K562 (cell line): Measurements from ENCODE around the gene SYT7. TPM values are rescaled to one million over a fixed set of nuclear protein-coding genes. Genes with fewer than 3 reads are reported as not detected.

Source experiments
- ATAC-seq: fragments of 200-7000 bp; cut with Tn5 transposase; 3 replicates; pipeline ENCODE4 v1.9.1; 2020; ENCODE audit warnings: moderate library complexity
- BruUV-seq: library from RNA; stranded (reverse); fragments of 400-500 nt; replicated peaks from 2 replicates; lab custom pipeline; 2021; lab: Mats Ljungman, UMichigan
- CTCF ChIA-PET: fragments of 300-600 bp; formaldehyde crosslinking; extraction: SDS; loops from one replicate; lab custom pipeline; 2021; ENCODE audit warnings: low intra/inter-chr PET ratio; lab: Yijun Ruan, JAX
- POLR2A ChIA-PET: fragments of 300-600, 350-650 bp; sonication (Branson Sonifier 250); formaldehyde crosslinking; extraction: SDS; loops from one replicate; lab custom pipeline; 2021; ENCODE audit warnings: antibody characterized with exemption, inconsistent platforms; lab: Yijun Ruan, JAX
- DNase-seq, 4 experiments: peaks; one replicate each; pipeline versions ENCODE4 v3.0.0 to v3.0.0-alpha.2; 2011 to 2018; ENCODE audit warnings: low spot score in 3 of 4, mixed read lengths in 3 of 4; ENCODE audit errors: extremely low read depth in 1 of 4
- FAIRE-seq: peaks from 2 replicates; lab custom pipeline; 2011; peaks lifted over from hg19 to GRCh38; lab: Jason Lieb, UNC
- H2AFZ ChIP-seq: 2 replicates; pipeline ENCODE4 v1.6.0; 2011; ENCODE audit warnings: low read depth, low read length, control low read depth, inconsistent platforms
- H3K27ac ChIP-seq: fragments of 200-600 bp; 3 replicates; pipeline ENCODE4 v1.8.0; 2011; ENCODE audit warnings: low read depth, mild to moderate bottlenecking, control low read depth, inconsistent platforms, low read length, moderate library complexity, mixed read lengths; ENCODE audit errors: extremely low read depth
- H3K27me3 ChIP-seq, 2 experiments: fragments of 300-600 bp in 1 of 2; 2 replicates in 1 of 2; 3 replicates in 1 of 2; pipeline versions ENCODE4 v1.6.0 to v1.8.0; 2011; ENCODE audit warnings: inconsistent platforms in 2 of 2, low read length in 2 of 2, mild to moderate bottlenecking in 1 of 2, mixed read lengths in 1 of 2, moderate library complexity in 1 of 2; ENCODE audit not compliant: control insufficient read depth in 2 of 2, insufficient read depth in 2 of 2
- H3K36me3 ChIP-seq: fragments of 300-600 bp; 3 replicates; pipeline ENCODE4 v1.8.0; 2011; ENCODE audit warnings: mild to moderate bottlenecking, low read length, inconsistent platforms; ENCODE audit not compliant: control insufficient read depth, insufficient read depth
- H3K4me1 ChIP-seq, 2 experiments: fragments of 200-600 bp in 1 of 2; replicated peaks in 1 of 2; 2 replicates in 1 of 2; 3 replicates in 1 of 2; pipeline versions ENCODE4 v1.5.1 to v1.8.0; 2011; ENCODE audit warnings: inconsistent platforms in 2 of 2, low read length in 2 of 2, mild to moderate bottlenecking in 1 of 2, mixed read lengths in 1 of 2, moderate library complexity in 1 of 2; ENCODE audit not compliant: control insufficient read depth in 2 of 2, insufficient read depth in 2 of 2
- H3K4me2 ChIP-seq: 2 replicates; pipeline ENCODE4 v1.6.1; 2011; ENCODE audit warnings: low read length, control low read depth, inconsistent platforms, mixed read lengths; ENCODE audit not compliant: insufficient read depth
- H3K4me3 ChIP-seq: fragments of 200-600 bp; sonication (generic), shearing (Covaris generic); 2 replicates; pipeline ENCODE4 v1.5.1; 2016; ENCODE audit warnings: control low read depth, inconsistent platforms
- H3K79me2 ChIP-seq: fragments of 200-600 bp; 3 replicates; pipeline ENCODE4 v1.8.0; 2011; ENCODE audit warnings: low read length, inconsistent platforms; ENCODE audit not compliant: control insufficient read depth, insufficient read depth
- H3K9ac ChIP-seq, 2 experiments: 2 replicates each; pipeline versions ENCODE4 v1.6.0 to v1.6.1; 2011; ENCODE audit warnings: low read depth in 2 of 2, low read length in 2 of 2, control low read depth in 1 of 2, inconsistent platforms in 1 of 2, mild to moderate bottlenecking in 1 of 2, mixed read lengths in 1 of 2; ENCODE audit not compliant: insufficient read depth in 1 of 2
- H3K9me1 ChIP-seq: one replicate; pipeline ENCODE4 v1.6.0; 2011; ENCODE audit warnings: inconsistent platforms, mild to moderate bottlenecking, low read length, moderate library complexity; ENCODE audit not compliant: control insufficient read depth, insufficient read depth
- H3K9me3 ChIP-seq: replicated peaks from 2 replicates; pipeline ENCODE4 v1.5.1; 2011; ENCODE audit warnings: low read depth, low read length, inconsistent platforms; ENCODE audit not compliant: control insufficient read depth, insufficient read depth
- H4K20me1 ChIP-seq: replicated peaks from 2 replicates; pipeline ENCODE4 v1.6.1; 2011; ENCODE audit warnings: low read length, inconsistent platforms, mixed read lengths; ENCODE audit not compliant: control insufficient read depth, insufficient read depth
- EGR1 ChIP-seq: fragments of 450-650 bp; conservative IDR thresholded peaks from 2 replicates; pipeline ENCODE4 v1.6.1; 2017; ENCODE audit warnings: mild to moderate bottlenecking
- WGBS: fragments of 100-300 bp; shearing (Covaris generic); methylation state at CpG from one replicate; pipeline ENCODE4 v1.1.6; 2016; ENCODE audit warnings: low coverage, mixed read lengths; ENCODE audit not compliant: insufficient coverage; ENCODE audit errors: missing lambda C conversion rate; 5-methylcytosine and 5-hydroxymethylcytosine counted together
- in situ Hi-C: fragments of 300-500 bp; cut with MboI; formaldehyde crosslinking; loops from 4 replicates; pipeline ENCODE4 v1.15.0; 2018; ENCODE audit warnings: inconsistent platforms, mixed read lengths
- intact Hi-C: fragments of 100-400 bp; cut with micrococcal nuclease; formaldehyde crosslinking; loops from 2 replicates; pipeline ENCODE4 v1.14.2; 2022
- polyA plus RNA-seq, 8 experiments: library from polyadenylated mRNA; depleted of rRNA in 4 of 8; stranded (reverse) in 5 of 8; unstranded in 3 of 8; fragments of >200 nt; fragmentation: Nextera tagmentation in 2 of 8; fragmentation: Illumina TruSeq in 1 of 8; extraction: Ambion mirVana in 2 of 8; extraction: Trizol in 1 of 8; gene quantifications; 2 replicates each; pipeline versions ENCODE4 v1.2.1 to v1.2.3, GENCODE V29; 2011 to 2014; ENCODE audit warnings: inconsistent platforms in 1 of 8, missing spikeins in 1 of 8
- total RNA-seq, 7 experiments: library from RNA; depleted of rRNA in 6 of 7; stranded (reverse); fragments of >200 nt in 6 of 7; fragmentation: Illumina TruSeq in 2 of 7; extraction: Trizol in 2 of 7; gene quantifications; 2 replicates each; pipeline versions ENCODE4 v1.2.1 to v1.2.3, GENCODE V29; 2011 to 2021; ENCODE audit warnings: low replicate concordance in 1 of 7
- TF ChIP-seq, protein P1 (sequence below): fragments of 250-450 bp; sonication (Bioruptor Pico); IDR thresholded peaks from 2 replicates; pipeline ENCODE4 v1.8.0; 2022; ENCODE audit warnings: inconsistent platforms, mild to moderate bottlenecking, moderate library complexity, borderline replicate concordance
- TF ChIP-seq, protein P2 (sequence below): fragments of 250-450 bp; sonication (Bioruptor Pico); IDR thresholded peaks from 2 replicates; pipeline ENCODE4 v1.4.0; 2020; ENCODE audit warnings: mild to moderate bottlenecking, moderate library complexity, borderline replicate concordance
- TF ChIP-seq, protein P3 (sequence below): fragments of 250-450 bp; sonication (Bioruptor Pico); IDR thresholded peaks from 2 replicates; pipeline ENCODE4 v1.6.1; 2021; ENCODE audit warnings: mild to moderate bottlenecking
- TF ChIP-seq, protein P4 (sequence below), 2 experiments: fragments of 250-450 bp in 1 of 2; fragments of 450-650 bp in 1 of 2; sonication (Bioruptor Pico) in 1 of 2; IDR thresholded peaks; 2 replicates each; pipeline versions ENCODE4 v1.6.1 to v1.8.0; 2016 to 2021; ENCODE audit warnings: mild to moderate bottlenecking in 2 of 2, moderate library complexity in 2 of 2, missing compliant biosample characterization in 1 of 2, missing genetic modification characterization in 1 of 2

The SYT7 gene
- total and polyA plus RNA-seq, 9 of the 15 experiments (the other 6 are each of a cell fraction or from before 2014, with no cell fraction given) = 0.01 to 0.51 (median 0.16) TPM; not detected in 1

DNA sequence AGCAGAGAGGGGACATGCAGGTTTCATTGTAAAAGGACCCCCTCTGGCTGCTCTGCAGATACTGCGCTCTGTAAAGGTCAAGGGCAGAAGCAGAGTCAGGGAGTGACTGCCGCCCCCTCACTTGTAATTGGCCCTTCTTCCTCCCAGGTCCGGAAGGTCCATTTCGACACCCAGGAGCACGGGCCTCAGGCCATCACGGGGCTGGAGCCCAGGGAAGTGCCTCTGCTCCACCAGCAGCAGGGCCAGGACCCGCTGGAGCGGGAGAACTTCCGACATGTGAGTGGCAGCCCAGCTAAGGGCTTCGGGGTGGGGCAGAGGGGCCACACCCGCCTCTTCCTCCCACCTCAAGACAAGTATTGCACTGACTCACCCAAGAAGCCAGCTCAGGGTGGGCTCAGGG, 96.3 kb downstream of the SYT7 start:
- TF ChIP-seq, protein P1, sequence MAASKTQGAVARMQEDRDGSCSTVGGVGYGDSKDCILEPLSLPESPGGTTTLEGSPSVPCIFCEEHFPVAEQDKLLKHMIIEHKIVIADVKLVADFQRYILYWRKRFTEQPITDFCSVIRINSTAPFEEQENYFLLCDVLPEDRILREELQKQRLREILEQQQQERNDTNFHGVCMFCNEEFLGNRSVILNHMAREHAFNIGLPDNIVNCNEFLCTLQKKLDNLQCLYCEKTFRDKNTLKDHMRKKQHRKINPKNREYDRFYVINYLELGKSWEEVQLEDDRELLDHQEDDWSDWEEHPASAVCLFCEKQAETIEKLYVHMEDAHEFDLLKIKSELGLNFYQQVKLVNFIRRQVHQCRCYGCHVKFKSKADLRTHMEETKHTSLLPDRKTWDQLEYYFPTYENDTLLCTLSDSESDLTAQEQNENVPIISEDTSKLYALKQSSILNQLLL (CRISPR knock-in tag) = no peak
- TF ChIP-seq, protein P2, sequence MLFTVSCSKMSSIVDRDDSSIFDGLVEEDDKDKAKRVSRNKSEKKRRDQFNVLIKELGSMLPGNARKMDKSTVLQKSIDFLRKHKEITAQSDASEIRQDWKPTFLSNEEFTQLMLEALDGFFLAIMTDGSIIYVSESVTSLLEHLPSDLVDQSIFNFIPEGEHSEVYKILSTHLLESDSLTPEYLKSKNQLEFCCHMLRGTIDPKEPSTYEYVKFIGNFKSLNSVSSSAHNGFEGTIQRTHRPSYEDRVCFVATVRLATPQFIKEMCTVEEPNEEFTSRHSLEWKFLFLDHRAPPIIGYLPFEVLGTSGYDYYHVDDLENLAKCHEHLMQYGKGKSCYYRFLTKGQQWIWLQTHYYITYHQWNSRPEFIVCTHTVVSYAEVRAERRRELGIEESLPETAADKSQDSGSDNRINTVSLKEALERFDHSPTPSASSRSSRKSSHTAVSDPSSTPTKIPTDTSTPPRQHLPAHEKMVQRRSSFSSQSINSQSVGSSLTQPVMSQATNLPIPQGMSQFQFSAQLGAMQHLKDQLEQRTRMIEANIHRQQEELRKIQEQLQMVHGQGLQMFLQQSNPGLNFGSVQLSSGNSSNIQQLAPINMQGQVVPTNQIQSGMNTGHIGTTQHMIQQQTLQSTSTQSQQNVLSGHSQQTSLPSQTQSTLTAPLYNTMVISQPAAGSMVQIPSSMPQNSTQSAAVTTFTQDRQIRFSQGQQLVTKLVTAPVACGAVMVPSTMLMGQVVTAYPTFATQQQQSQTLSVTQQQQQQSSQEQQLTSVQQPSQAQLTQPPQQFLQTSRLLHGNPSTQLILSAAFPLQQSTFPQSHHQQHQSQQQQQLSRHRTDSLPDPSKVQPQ (CRISPR knock-in tag) = no peak
- TF ChIP-seq, protein P3, sequence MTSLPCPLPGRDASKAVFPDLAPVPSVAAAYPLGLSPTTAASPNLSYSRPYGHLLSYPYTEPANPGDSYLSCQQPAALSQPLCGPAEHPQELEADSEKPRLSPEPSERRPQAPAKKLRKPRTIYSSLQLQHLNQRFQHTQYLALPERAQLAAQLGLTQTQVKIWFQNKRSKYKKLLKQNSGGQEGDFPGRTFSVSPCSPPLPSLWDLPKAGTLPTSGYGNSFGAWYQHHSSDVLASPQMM = no peak
- TF ChIP-seq, protein P4, sequence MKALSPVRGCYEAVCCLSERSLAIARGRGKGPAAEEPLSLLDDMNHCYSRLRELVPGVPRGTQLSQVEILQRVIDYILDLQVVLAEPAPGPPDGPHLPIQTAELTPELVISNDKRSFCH (CRISPR knock-in tag; IDR thresholded peaks at IDR 0.05) = no peak
- TF ChIP-seq, protein P4 (tag; IDR thresholded peaks at IDR 0.05) = 0 out of 2 replicates have a peak, but pooled peaks have one; percentile 24
- peak; percentile 35 for TF ChIP-seq EGR1
- 2% methylated on average over 10 of the region's 11 CpGs for WGBS
- Histone ChIP-seq H4K20me1 (0 out of 2 replicates have a peak, but pooled peaks cover 5% of the 10 kb centered on the region), H3K27ac (no peak overlapping the region), H3K9me1 (no peaks in the 10 kb centered on the region), H2AFZ (no peak overlapping the region), H3K4me3 (no peak overlapping the region), H3K4me2 (no peak overlapping the region), H3K79me2 (no peaks in the 10 kb centered on the region), H3K4me1 (peaks cover 3 to 35% of the 10 kb centered on the region in 2 experiments; a peak in 3 of 5 replicates), H3K36me3 (no peaks in the 10 kb centered on the region), H3K9me3 (no peaks in the 10 kb centered on the region), H3K27me3 (peaks cover 41 to 70% of the 10 kb centered on the region in 2 experiments), H3K9ac (peak overlapping the region in 1 of 2 experiments; percentile 45; a peak in 1 of 4 replicates)
- FAIRE-seq = no peak
- POLR2A ChIA-PET = interaction anchor here (0.5 to 0.9 kb wide), 3 partner anchors 9 to 55 kb away, joined by 3 read pairs; no protein-coding TSS in a partner anchor
- CTCF ChIA-PET = interaction anchor here (0.6 kb wide), 1 partner anchor 88 kb away, joined by 3 read pairs; no protein-coding TSS in a partner anchor
- no TSS peak for BruUV-seq
- intact Hi-C loops (no loop called here), in situ Hi-C loops (no loop called here)
- no peak for ATAC-seq
- DNase-seq = no peak
